ENCODE data around the gene TEP1.

TEP1 gene

DNA sequence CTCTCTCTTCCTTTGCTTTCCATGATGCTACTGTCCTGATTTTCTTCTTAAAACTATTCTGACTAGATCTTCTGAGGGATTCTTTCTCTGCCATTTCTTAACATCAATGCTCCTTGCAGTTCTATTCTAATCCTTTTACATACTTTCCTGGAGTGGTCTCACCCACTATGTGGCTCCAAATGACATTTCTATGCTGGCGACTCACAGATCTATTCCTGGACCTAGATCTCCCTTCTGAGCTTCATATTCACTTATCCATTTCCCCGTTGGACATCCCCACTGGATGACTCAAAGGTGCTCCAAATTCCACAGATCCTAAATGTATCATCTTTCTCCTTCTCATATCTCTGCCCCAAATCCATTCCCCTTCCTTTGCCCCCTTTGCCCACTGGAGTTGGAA is 4.1 kb downstream of the TEP1 start:
- Histone ChIP-seq H3K4me3 (replicated peaks; ENCODE audit: low read depth, low read length) (no peak overlapping the region), H3K27me3 (replicated peaks; ENCODE audit: control insufficient read depth, insufficient read depth, low read length) (no peaks in the 10 kb centered on the region), H3K36me3 (ENCODE audit: control insufficient read depth, insufficient read depth, low read length) (peaks cover 18% of the 10 kb centered on the region)
- TF ChIP-seq, protein P1, sequence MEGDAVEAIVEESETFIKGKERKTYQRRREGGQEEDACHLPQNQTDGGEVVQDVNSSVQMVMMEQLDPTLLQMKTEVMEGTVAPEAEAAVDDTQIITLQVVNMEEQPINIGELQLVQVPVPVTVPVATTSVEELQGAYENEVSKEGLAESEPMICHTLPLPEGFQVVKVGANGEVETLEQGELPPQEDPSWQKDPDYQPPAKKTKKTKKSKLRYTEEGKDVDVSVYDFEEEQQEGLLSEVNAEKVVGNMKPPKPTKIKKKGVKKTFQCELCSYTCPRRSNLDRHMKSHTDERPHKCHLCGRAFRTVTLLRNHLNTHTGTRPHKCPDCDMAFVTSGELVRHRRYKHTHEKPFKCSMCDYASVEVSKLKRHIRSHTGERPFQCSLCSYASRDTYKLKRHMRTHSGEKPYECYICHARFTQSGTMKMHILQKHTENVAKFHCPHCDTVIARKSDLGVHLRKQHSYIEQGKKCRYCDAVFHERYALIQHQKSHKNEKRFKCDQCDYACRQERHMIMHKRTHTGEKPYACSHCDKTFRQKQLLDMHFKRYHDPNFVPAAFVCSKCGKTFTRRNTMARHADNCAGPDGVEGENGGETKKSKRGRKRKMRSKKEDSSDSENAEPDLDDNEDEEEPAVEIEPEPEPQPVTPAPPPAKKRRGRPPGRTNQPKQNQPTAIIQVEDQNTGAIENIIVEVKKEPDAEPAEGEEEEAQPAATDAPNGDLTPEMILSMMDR (IDR thresholded peaks at IDR 0.05; ENCODE audit: insufficient read depth, low read length, poor library complexity, severe bottlenecking): no peak
- no peak for DNase-seq (ENCODE audit: extremely low read depth, insufficient read length)

DNA sequence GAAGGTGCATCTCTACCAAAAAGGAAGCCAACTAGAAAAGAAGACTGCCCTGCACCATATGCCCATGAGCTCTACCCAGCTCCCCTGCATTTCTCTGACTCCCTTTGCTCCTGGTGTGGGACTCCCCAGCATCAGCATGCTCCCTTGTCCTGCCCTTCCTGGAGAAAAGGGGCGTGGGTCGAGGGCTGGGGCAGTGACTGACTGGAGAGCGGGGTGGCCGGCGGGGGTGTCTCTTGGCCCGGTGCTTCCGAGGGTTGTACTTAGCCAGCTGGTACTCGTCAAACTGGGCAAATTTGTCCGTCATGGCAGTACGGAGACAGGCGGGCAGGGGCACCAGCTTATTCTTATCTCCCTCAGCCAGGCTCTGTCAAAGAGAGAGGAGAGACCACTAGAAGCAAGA is 9.8 kb downstream of the TEP1 start:
- Histone ChIP-seq H3K36me3 (ENCODE audit: control insufficient read depth, insufficient read depth, low read length) (peaks cover 34% of the 10 kb centered on the region), H3K4me3 (replicated peaks; ENCODE audit: low read depth, low read length) (no peak overlapping the region), H3K27me3 (replicated peaks; ENCODE audit: control insufficient read depth, insufficient read depth, low read length) (no peaks in the 10 kb centered on the region)
- TF ChIP-seq, protein P1 (IDR thresholded peaks at IDR 0.05; ENCODE audit: insufficient read depth, low read length, poor library complexity, severe bottlenecking): no peak
- no peak for DNase-seq (ENCODE audit: extremely low read depth, insufficient read length)

DNA sequence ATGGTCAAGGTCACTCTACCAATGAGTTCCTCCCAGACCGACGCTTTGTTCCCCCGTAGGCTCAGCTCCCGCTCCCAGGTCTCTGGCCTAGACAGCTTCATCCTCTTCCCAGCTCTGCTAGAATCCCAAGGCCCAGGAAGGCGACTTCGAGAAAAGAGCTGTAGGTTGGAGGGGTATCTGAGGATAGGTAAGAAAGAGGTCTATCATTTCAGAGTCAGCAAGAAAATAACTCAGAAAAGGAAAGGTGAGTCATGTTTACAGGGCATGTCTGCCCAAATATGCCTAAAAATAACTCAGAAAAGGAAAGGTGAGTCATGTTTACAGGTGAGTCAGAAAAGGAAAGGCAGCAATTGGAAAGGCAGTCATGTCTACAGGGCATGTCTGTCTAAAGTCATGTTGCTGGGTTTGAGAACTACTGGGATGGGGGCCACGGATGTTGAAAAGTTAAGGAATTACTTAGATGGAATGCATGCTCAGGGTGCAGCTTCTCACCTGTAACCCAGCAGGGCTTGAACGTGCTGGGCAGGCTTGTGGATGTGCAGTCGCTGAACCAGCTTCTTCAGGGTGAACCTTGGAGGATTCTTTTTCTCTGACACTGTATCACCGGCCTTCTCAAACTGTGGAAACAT is 12.2 kb downstream of the TEP1 start:
- Histone ChIP-seq H3K36me3 (ENCODE audit: control insufficient read depth, insufficient read depth, low read length) (peaks cover 28% of the 10 kb centered on the region), H3K4me3 (replicated peaks; ENCODE audit: low read depth, low read length) (no peak overlapping the region), H3K27me3 (replicated peaks; ENCODE audit: control insufficient read depth, insufficient read depth, low read length) (no peaks in the 10 kb centered on the region)
- TF ChIP-seq, protein P1 (IDR thresholded peaks at IDR 0.05; ENCODE audit: insufficient read depth, low read length, poor library complexity, severe bottlenecking): no peak
- no peak for DNase-seq (ENCODE audit: extremely low read depth, insufficient read length)

DNA sequence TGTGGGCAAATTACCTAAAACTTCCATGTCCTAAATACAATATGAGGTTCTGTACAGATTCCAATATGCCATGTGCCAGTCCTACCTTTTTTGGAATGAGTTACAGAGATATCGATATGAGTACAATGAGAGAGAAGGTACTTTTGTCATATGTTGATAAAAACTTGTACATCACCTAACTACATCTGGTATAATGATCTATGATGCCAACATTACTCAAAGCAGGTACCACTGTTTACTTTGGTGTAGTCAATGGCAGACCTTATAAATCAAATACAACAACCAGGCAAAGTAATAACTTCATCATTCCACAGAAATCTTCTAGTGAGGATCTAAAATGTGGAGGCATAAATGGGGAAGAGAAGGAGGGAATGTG is 12.7 kb downstream of the TEP1 start:
- H3K36me3 ChIP-seq (ENCODE audit: control insufficient read depth, insufficient read depth, low read length): peaks cover 30% of the 10 kb centered on the region
- no peak for DNase-seq (ENCODE audit: extremely low read depth, insufficient read length)
- no peak overlapping the region for H3K4me3 ChIP-seq (replicated peaks; ENCODE audit: low read depth, low read length)
- TF ChIP-seq, protein P1 (IDR thresholded peaks at IDR 0.05; ENCODE audit: insufficient read depth, low read length, poor library complexity, severe bottlenecking): no peak
- no peaks in the 10 kb centered on the region for H3K27me3 ChIP-seq (replicated peaks; ENCODE audit: control insufficient read depth, insufficient read depth, low read length)

DNA sequence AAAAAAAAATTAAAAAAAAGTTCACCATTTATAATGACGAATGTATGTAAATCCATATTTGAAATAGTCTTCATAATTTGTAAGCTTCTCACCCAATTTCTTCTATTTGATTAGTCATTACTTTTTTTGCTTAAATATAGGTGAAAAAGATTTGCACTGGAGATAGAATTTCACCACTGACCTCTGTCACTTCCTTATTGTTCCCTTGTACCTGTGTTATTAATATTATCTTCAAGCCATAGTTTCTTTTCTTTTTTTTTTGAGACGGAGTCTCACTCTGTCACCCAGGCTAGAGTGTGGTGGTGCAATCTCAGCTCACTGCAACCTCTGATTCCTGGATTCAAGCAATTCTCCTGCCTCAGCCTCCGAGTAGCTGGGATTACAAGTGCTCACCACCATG is 15.8 kb downstream of the TEP1 start:
- Histone ChIP-seq H3K36me3 (ENCODE audit: control insufficient read depth, insufficient read depth, low read length) (peaks cover 24% of the 10 kb centered on the region), H3K4me3 (replicated peaks; ENCODE audit: low read depth, low read length) (no peak overlapping the region), H3K27me3 (replicated peaks; ENCODE audit: control insufficient read depth, insufficient read depth, low read length) (no peaks in the 10 kb centered on the region)
- TF ChIP-seq, protein P1 (IDR thresholded peaks at IDR 0.05; ENCODE audit: insufficient read depth, low read length, poor library complexity, severe bottlenecking): no peak
- DNase-seq (ENCODE audit: extremely low read depth, insufficient read length): no peak

DNA sequence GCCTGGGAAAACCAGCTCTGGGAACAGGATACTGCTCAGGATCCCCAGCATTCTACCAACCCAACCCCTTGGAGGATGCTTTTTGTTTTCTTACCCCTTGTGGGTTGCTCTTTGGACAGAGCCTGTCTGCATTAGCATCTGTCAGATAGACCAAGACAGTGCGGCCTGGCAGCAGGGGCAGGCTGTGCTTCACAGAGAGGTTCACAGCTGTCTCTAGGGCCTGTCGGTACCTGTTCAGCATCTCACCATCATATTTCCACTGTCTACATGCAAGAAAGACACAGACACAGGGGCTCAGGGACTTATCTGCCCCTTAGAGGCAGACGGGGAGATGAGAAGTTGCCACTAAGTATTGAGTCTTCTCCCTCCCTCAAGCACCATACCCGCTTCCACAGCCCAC is 21.8 kb downstream of the TEP1 start:
- H3K4me3 ChIP-seq (replicated peaks; ENCODE audit: low read depth, low read length): no peak overlapping the region
- H3K36me3 ChIP-seq (ENCODE audit: control insufficient read depth, insufficient read depth, low read length): peaks cover 41% of the 10 kb centered on the region
- DNase-seq (ENCODE audit: extremely low read depth, insufficient read length): no peak
- TF ChIP-seq, protein P1 (IDR thresholded peaks at IDR 0.05; ENCODE audit: insufficient read depth, low read length, poor library complexity, severe bottlenecking): no peak
- no peaks in the 10 kb centered on the region for H3K27me3 ChIP-seq (replicated peaks; ENCODE audit: control insufficient read depth, insufficient read depth, low read length)
